Fibroblast of lung (primary cell): ENCODE results near the gene LASP1.

Experiments
- EZH2 ChIP-seq: IDR thresholded peaks from 2 replicates; pipeline ENCODE4 v1.5.1; 2012; ENCODE audit warnings: low read length, control low read depth, mild to moderate bottlenecking; ENCODE audit errors: missing control alignments
- TF ChIP-seq, protein P1 (sequence below), 2 donors: IDR thresholded peaks in 1 of 2; conservative IDR thresholded peaks in 1 of 2; 1 replicate in 1 of 2; 2 replicates in 1 of 2; pipeline ENCODE4 v1.5.1; 2011 to 2012; ENCODE audit warnings: low read length in 2 of 2, control low read depth in 1 of 2, inconsistent platforms in 1 of 2, low read depth in 1 of 2, mild to moderate bottlenecking in 1 of 2

DNA sequence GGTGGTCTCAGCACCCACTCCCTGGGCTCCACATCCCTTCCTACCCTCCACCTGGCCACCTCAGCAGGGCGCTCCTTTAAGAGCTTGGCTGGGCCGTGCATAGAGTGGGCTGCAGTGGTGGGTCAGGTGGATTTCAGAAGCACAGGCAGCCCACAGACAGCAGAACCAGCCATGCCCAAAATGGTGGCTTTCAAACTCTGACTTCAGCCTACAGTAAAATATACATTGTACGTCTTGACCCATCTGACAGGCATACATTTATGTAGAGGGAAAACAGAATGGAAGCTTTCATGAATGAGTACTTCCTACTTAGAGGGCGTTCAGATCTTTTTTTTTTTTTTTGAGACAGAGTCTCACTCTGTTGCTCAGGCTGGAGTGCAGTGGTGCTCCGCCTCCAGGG, 29.6 kb downstream of the LASP1 start:
- no peak for TF ChIP-seq EZH2
- TF ChIP-seq, protein P1, sequence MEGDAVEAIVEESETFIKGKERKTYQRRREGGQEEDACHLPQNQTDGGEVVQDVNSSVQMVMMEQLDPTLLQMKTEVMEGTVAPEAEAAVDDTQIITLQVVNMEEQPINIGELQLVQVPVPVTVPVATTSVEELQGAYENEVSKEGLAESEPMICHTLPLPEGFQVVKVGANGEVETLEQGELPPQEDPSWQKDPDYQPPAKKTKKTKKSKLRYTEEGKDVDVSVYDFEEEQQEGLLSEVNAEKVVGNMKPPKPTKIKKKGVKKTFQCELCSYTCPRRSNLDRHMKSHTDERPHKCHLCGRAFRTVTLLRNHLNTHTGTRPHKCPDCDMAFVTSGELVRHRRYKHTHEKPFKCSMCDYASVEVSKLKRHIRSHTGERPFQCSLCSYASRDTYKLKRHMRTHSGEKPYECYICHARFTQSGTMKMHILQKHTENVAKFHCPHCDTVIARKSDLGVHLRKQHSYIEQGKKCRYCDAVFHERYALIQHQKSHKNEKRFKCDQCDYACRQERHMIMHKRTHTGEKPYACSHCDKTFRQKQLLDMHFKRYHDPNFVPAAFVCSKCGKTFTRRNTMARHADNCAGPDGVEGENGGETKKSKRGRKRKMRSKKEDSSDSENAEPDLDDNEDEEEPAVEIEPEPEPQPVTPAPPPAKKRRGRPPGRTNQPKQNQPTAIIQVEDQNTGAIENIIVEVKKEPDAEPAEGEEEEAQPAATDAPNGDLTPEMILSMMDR (conservative IDR thresholded peaks at IDR 0.05 in 1 of 2, IDR thresholded peaks at IDR 0.05 in 1 of 2; ENCODE audit: low read depth in 1 of 2, low read length in 2 of 2), result no peak
